Measurements from ENCODE around the gene DUSP7.

- no peak for TF ChIP-seq POLR2A (IDR thresholded peaks at IDR 0.05)
- TF ChIP-seq, protein P1, sequence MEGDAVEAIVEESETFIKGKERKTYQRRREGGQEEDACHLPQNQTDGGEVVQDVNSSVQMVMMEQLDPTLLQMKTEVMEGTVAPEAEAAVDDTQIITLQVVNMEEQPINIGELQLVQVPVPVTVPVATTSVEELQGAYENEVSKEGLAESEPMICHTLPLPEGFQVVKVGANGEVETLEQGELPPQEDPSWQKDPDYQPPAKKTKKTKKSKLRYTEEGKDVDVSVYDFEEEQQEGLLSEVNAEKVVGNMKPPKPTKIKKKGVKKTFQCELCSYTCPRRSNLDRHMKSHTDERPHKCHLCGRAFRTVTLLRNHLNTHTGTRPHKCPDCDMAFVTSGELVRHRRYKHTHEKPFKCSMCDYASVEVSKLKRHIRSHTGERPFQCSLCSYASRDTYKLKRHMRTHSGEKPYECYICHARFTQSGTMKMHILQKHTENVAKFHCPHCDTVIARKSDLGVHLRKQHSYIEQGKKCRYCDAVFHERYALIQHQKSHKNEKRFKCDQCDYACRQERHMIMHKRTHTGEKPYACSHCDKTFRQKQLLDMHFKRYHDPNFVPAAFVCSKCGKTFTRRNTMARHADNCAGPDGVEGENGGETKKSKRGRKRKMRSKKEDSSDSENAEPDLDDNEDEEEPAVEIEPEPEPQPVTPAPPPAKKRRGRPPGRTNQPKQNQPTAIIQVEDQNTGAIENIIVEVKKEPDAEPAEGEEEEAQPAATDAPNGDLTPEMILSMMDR (IDR thresholded peaks at IDR 0.05): no peak
These were observed 11.3 kb downstream of the DUSP7 start for GRCh38 chr3:52044869-52045619.
